T-helper 1 cell treated with Interleukin-12 subunit alpha and Interleukin-12 subunit beta and Interleukin-4 antibody, amounts not matched to agents 30 ng/mL and 1 ng/mL, for 36 hours (primary cell): Measurements from ENCODE around the gene FGF8. TPM values are rescaled to one million over a fixed set of nuclear protein-coding genes. Genes with fewer than 3 reads are reported as not detected.

Experiments used
- intact Hi-C: fragments of 100-400 bp; cut with micrococcal nuclease; formaldehyde crosslinking; loops from one replicate; pipeline ENCODE4 v1.15.1; 2024
- total RNA-seq: library from RNA; stranded (reverse); gene quantifications from 2 replicates; pipeline ENCODE4 v1.2.3, GENCODE V29; 2022

Gene FGF8
- total RNA-seq, 1 donor from 2014 or later: not detected

DNA sequence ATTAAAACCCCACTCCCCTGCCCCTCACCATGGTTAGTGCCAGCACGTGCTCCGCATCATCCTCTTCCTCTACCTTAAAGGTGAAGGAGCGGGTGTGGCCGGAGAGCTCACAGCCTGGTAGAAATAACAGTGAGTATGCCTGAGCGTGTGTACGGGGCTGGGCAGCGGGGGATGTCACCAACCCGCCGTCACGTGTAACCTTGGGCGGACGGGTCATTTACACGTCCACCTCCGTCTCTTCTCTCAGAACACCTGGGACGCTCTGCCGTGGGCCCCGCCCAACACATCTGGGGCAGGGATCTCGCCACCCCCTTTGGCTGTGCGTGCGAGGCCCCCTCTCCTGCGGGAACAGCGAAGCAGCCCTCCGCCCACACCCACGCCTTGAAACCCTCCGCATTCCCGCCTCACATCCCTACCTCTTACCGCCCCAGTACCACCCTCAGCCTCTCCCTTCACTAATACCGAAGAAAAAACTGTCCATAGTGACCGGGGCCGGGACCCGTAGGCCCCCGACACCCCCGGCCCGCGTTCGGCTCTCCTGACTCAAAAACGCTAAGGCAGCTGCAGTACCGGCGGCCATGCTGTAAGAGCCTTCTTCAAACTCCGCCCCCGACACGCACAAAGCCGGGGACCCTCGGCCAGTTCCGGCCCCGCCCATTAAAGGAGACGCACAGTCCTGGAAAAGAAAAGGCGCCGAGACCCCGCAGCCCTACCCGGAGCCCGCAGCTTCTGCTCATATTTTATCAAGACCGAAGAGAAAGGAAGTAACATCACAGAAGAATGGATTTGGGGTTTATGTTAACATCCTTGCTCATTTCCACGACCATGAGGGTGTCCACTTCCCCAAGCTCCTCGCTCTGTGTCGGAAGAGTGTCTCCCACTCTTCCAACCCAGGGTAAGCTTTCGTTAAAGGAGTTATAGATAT, 7.2 kb upstream of the FGF8 start, which contains the start of gene NPM3:
TSS of gene NPM3 (minus strand) at position 636 of the 925 bp plus-strand sequence. CDS start at position 580, 56 bp downstream.
- intact Hi-C loops: loop anchor here (1.0 to 10.0 kb wide), 10 partner anchors 35 to 1072 kb away; partner anchors contain the start of genes BORCS7, DPCD, HPS6 and KAZALD1

GRCh38 chr10:101781984-101782810, 6.3 kb upstream of the FGF8 start:
- intact Hi-C loops: loop anchor here (1.0 to 10.0 kb wide), 10 partner anchors 180 to 1073 kb away; partner anchors contain the start of genes BORCS7, HPS6, KAZALD1 and PDZD7

DNA sequence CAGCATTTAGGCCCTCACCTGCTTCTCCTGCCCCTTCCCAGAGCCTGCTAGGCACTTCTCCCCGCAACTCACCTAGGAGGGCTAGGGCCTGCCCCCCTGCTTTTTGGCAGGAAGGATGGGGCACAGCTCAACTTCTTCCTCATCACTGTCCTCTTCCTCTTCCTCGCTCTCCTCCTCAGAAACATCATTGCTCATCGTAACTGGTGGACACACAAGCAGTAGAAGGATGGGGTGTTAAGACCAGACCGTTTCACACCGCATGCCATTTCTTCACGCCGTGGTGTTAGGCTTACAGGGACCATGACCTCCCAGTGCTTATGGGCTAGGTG, 5.7 kb upstream of the FGF8 start:
- intact Hi-C loops: loop anchor here (1.0 to 10.0 kb wide), 6 partner anchors 179 to 747 kb away; partner anchors contain the start of genes KAZALD1, PDZD7 and SFXN3

DNA sequence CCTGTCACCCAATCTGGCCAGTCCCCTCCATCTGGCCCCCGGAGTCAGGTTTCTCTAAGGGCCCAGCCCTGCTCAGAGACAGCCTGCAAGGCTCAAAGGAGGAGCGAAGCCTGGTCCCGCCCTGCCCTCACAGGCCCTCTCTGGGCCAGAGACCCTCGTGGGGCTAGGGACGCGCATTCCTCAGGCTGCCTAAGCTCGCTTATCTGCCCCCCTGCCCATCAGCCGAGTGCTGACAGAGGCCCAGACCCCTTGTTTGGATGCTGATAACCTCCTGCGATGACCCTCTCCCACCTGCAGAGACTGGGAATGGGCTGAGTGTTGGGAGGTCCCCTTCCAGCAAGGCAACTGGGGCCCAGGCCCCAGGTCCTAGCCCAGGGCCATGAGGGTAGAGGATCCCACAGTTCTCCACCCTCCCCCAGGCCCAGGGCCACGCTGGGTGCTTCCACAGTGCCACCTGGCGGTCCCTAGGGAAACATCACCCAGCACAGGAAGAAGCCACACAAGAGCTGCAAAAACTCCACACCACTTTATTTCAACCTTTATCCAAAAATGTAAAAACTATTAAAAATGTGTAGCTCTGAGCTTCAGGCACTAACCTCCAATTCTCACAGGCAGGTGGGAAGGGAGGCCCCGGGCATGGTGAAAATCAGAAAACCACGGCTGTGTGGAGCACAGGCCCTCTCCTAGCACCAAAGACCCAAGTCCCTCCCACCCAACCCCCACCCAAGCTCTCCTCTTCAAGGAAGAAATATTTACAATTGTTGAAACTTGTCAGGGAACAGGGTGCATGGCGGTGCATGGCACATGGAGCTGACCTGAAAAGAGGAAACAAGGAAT, 5.1 kb upstream of the FGF8 start:
- intact Hi-C loops: loop anchor here (1.0 to 10.0 kb wide), 8 partner anchors 179 to 746 kb away; partner anchors contain the start of genes KAZALD1, PDZD7 and SFXN3

DNA sequence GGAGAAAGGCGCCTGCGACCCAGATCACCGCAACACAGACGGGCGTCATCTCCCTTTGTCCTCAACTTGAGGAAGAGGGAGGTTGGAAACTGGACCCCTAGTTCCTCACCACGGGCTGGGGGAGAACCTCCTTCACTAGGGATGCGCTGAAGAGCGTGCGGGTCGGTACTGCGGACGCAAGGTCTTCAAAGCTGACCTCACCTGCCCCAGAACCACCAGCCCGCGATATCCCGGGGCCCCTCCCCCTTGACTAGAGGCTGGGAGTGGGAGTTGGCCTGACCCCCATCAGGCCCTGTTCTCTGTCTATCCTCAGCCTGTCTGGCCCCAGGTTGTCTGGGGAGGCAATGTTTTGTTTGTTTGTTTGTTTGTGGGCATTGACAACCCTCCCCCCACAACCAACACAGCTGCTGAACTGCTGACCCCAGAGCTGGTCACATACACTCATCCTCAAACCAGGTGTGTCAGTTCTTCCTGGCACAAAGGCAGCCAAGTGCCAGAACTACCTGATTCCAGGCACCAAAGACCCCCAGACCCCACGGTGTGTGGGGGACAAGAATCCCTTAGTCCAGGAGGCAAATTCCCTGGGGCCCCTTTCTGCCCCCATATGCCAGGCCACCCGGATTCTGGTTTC, 4.4 kb upstream of the FGF8 start:
- intact Hi-C loops: loop anchor here (1.0 to 10.0 kb wide), 6 partner anchors 230 to 746 kb away; partner anchors contain the start of genes KAZALD1, PDZD7 and SFXN3

GRCh38 chr10:101779544-101780186, 3.8 kb upstream of the FGF8 start:
- intact Hi-C loops: loop anchor here (1.0 to 10.0 kb wide), 6 partner anchors 231 to 745 kb away; partner anchors contain the start of genes KAZALD1, PDZD7 and SFXN3

DNA sequence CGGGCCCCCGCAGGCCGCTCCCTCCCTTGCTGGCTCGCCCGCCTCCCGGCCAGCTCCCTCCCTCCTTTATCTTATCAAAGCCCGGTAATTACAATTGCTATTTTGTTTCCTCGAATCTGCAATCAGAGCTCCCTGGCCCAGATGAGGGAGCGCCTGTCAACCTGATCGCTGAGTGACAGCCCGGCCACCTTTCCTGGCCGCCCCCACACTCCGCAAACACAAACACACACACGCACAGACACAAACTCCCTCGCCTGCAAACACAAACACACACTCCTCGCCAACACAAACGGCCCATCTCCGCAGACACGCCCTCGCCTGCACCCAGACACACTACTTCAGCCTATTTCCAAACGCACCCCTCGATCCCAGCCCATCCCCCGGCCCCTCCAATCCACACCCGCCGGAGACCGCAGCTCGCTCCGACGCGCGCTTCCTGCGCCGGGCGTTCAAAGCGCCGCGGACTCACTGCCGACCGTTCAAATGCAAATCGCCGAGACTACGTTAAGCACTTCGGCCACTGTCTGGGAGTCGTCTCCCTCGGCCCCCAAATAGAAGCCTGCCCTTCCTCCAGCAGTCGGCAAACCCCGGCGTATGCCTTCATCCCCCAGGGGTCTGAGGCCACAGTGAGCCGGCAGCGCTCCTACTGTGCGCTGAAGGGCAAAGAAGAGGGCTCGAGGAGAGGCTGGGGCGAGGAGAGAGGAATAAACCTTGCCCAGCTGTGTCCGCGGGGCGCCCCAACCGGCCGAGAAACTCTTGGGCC, 3.0 kb upstream of the FGF8 start:
- intact Hi-C loops: no loop called here

GRCh38 chr10:101778151-101778780, 2.4 kb upstream of the FGF8 start:
- intact Hi-C loops: no loop called here

GRCh38 chr10:101777619-101778145, 1.8 kb upstream of the FGF8 start:
- intact Hi-C loops: no loop called here

DNA sequence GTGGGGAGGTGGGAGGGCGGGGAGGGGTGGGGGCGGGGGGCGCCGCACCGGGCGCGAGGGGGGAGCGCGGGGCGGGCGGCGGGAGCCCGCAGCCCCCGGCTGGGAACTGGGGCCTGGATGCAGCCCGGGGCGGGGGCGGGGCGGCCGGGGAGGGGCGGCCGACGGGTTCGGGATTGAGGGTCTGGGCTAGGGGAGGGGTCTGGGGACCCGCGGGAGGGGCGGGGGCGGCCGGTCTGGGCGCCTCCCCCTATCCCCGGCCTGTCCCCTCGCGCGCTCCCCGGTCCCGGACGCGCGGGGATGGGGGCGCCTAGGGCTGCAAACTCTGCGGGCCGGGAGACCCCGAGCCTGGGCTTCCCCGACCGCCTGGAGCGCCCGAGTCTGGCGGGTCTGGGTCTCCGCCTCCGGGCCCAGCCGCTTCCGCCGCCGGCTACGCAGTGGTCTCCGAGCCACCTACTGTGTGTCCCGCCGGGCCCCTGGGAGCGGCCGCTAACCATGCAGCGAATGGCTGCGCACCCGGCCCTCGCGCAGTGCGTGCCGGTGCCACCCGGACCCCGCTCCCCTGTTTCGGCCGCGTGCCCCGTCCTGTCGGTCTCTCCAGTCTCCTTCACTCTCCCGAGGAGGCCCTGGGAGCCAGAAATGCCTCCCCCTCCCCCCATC, 375 bp upstream of the FGF8 start:
- intact Hi-C loops: no loop called here

GRCh38 chr10:101774589-101775272, 1.2 kb downstream of the FGF8 start:
- intact Hi-C loops: no loop called here

DNA sequence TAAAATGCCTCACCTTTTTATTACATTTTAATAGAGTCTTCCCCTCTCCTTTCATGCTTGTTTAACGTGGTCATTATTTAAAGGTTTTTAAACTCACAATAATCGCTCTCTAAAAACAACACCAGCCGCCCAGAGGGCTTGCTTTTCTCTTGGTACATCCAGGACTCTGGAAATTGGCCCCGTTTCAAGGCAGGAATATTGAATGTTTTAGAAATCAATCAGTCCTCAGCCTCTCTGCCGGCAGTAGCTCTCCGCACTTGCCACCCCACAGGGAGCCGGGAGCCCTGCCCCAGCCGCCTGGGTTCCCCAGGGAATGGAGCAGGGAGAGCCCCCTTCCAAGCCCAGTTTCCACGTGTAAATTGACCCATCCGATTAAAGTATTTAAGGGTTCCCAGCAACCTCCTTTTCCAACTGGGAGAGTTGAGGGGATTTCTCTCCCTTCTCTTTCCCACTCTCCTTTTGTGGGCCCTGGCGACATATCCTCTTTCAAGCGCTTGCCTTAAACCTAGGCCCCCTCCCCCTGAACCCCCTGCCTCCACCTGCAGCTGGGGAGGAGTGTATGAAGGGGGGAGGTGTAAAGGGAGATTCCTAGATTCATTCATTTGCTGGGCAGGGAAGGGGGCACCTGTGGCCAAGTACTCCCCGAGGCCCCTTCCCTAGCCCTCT, 1.9 kb downstream of the FGF8 start:
- intact Hi-C loops: no loop called here

GRCh38 chr10:101772895-101773761, 2.8 kb downstream of the FGF8 start:
- intact Hi-C loops: no loop called here

- intact Hi-C loops: no loop called here
Observed at GRCh38 chr10:101772017-101772894, 3.7 kb downstream of the FGF8 start.
